Upper lobe of right lung (tissue), 1 donor: ENCODE results near the gene SLC22A1. TPM values are rescaled to one million over a fixed set of nuclear protein-coding genes. Genes with fewer than 3 reads are reported as not detected.

ENCODE experiments used
- ATAC-seq: fragments of 200-7000 bp; cut with Tn5 transposase; one replicate; pipeline ENCODE4 v1.9.1; 2020; ENCODE audit warnings: mild to moderate bottlenecking, moderate library complexity
- DNase-seq: peaks from one replicate; pipeline ENCODE4 v3.0.0-alpha.2; 2020
- H3K27ac ChIP-seq: fragments of 200-600 bp; one replicate; pipeline ENCODE4 v1.8.0; 2022
- H3K27me3 ChIP-seq: fragments of 200-600 bp; one replicate; pipeline ENCODE4 v1.8.0; 2022; ENCODE audit warnings: mild to moderate bottlenecking
- H3K36me3 ChIP-seq: fragments of 200-600 bp; one replicate; pipeline ENCODE4 v1.8.0; 2022
- H3K4me1 ChIP-seq: fragments of 200-600 bp; one replicate; pipeline ENCODE4 v1.8.0; 2022
- H3K4me3 ChIP-seq: fragments of 200-600 bp; one replicate; pipeline ENCODE4 v1.8.0; 2022; ENCODE audit warnings: mild to moderate bottlenecking
- H3K9me3 ChIP-seq: fragments of 200-600 bp; one replicate; pipeline ENCODE4 v1.8.0; 2022
- CTCF ChIP-seq: fragments of 200-600 bp; IDR thresholded peaks from one replicate; pipeline ENCODE4 v1.8.0; 2022; ENCODE audit warnings: antibody characterized with exemption
- intact Hi-C: fragments of 100-400 bp; cut with DNase I; formaldehyde crosslinking; loops from one replicate; pipeline ENCODE4 v1.11.0; 2022
- total RNA-seq: library from RNA; stranded (reverse); fragmentation: NEBNext Ultra II Directional; extraction: Animal tissue kit (Norgen Biotek cat#: 25700); gene quantifications from one replicate; pipeline ENCODE4 v1.2.1, GENCODE V29; 2021
- donor health status: DM: no; HTN: yes; CAD: no; lungs with severe emphysema.

Gene SLC22A1
- total RNA-seq, 1 donor from 2014 or later: 2.7 TPM

- TF ChIP-seq CTCF: no peak
- intact Hi-C loops: no loop called here
- no peaks in the 10 kb centered on the region for H3K27me3 ChIP-seq
- no peak overlapping the region for H3K4me3 ChIP-seq
- no peak for ATAC-seq
- DNase-seq: no peak
- no peaks in the 10 kb centered on the region for H3K4me1 ChIP-seq
- H3K27ac ChIP-seq: no peak overlapping the region
- no peaks in the 10 kb centered on the region for H3K36me3 ChIP-seq
- no peaks in the 10 kb centered on the region for H3K9me3 ChIP-seq
Observed at GRCh38 chr6:160178271-160178670, 56.7 kb downstream of the SLC22A1 start.

GRCh38 chr6:160180706-160181105 is 59.1 kb downstream of the SLC22A1 start:
- intact Hi-C loops: no loop called here
- Histone ChIP-seq H3K36me3 (no peaks in the 10 kb centered on the region), H3K4me3 (no peak overlapping the region), H3K4me1 (no peaks in the 10 kb centered on the region), H3K27ac (no peak overlapping the region), H3K27me3 (no peaks in the 10 kb centered on the region), H3K9me3 (no peaks in the 10 kb centered on the region)
- no peak for ATAC-seq
- TF ChIP-seq CTCF: no peak
- no peak for DNase-seq

- no peaks in the 10 kb centered on the region for H3K9me3 ChIP-seq
- intact Hi-C loops: no loop called here
Observed at GRCh38 chr6:160188773-160189172, 67.2 kb downstream of the SLC22A1 start.

GRCh38 chr6:160190081-160190480 is 68.5 kb downstream of the SLC22A1 start:
- intact Hi-C loops: no loop called here
- no peak for ATAC-seq
- TF ChIP-seq CTCF: no peak

More at GRCh38 chr6:160188773-160189172, 67.2 kb downstream of the SLC22A1 start:
- TF ChIP-seq CTCF: no peak
- H3K27me3 ChIP-seq: no peaks in the 10 kb centered on the region
- no peak overlapping the region for H3K27ac ChIP-seq
- no peak overlapping the region for H3K4me3 ChIP-seq
- ATAC-seq (no peak), DNase-seq (no peak)
- H3K36me3 ChIP-seq: no peaks in the 10 kb centered on the region
- no peaks in the 10 kb centered on the region for H3K4me1 ChIP-seq

GRCh38 chr6:160190973-160191372 is 69.4 kb downstream of the SLC22A1 start:
- H3K4me1 ChIP-seq: no peaks in the 10 kb centered on the region
- no peak overlapping the region for H3K4me3 ChIP-seq
- no peak for TF ChIP-seq CTCF
- no peaks in the 10 kb centered on the region for H3K36me3 ChIP-seq
- H3K27me3 ChIP-seq: no peaks in the 10 kb centered on the region
- DNase-seq: no peak
- no peak for ATAC-seq
- no peak overlapping the region for H3K27ac ChIP-seq
- H3K9me3 ChIP-seq: no peaks in the 10 kb centered on the region
- intact Hi-C loops: no loop called here

More at GRCh38 chr6:160190081-160190480, 68.5 kb downstream of the SLC22A1 start:
- no peaks in the 10 kb centered on the region for H3K27me3 ChIP-seq
- H3K4me1 ChIP-seq: no peaks in the 10 kb centered on the region
- no peak overlapping the region for H3K4me3 ChIP-seq
- no peaks in the 10 kb centered on the region for H3K9me3 ChIP-seq
- no peak overlapping the region for H3K27ac ChIP-seq
- H3K36me3 ChIP-seq: no peaks in the 10 kb centered on the region
- DNase-seq: no peak

GRCh38 chr6:160192840-160193239 is 71.2 kb downstream of the SLC22A1 start:
- intact Hi-C loops: no loop called here

More at GRCh38 chr6:160192840-160193239, 71.2 kb downstream of the SLC22A1 start:
- H3K27me3 ChIP-seq: no peaks in the 10 kb centered on the region
- no peaks in the 10 kb centered on the region for H3K36me3 ChIP-seq
- no peak for ATAC-seq
- no peak overlapping the region for H3K4me3 ChIP-seq
- no peak overlapping the region for H3K27ac ChIP-seq
- no peak for DNase-seq
- no peak for TF ChIP-seq CTCF
- no peaks in the 10 kb centered on the region for H3K9me3 ChIP-seq
- no peaks in the 10 kb centered on the region for H3K4me1 ChIP-seq
